Endodermal cell (in vitro differentiated cells): ENCODE results near the gene SNX7. TPM values are rescaled to one million over a fixed set of nuclear protein-coding genes. Genes with fewer than 3 reads are reported as not detected.

Experiments used
- DNase-seq: peaks from one replicate; pipeline ENCODE4 v3.0.0-alpha.2; 2017
- H3K27ac ChIP-seq: 2 replicates; pipeline ENCODE4 v1.5.1; 2013; ENCODE audit warnings: mild to moderate bottlenecking, low read depth, low read length, moderate library complexity
- H3K27me3 ChIP-seq: 2 replicates; pipeline ENCODE4 v1.6.1; 2013; ENCODE audit warnings: mild to moderate bottlenecking, low read length, moderate library complexity; ENCODE audit not compliant: insufficient read depth, control insufficient read depth, poor library complexity, severe bottlenecking
- H3K36me3 ChIP-seq: 2 replicates; pipeline ENCODE4 v1.7.0; 2013; ENCODE audit warnings: mild to moderate bottlenecking, low read length, moderate library complexity; ENCODE audit not compliant: control insufficient read depth, insufficient read depth
- H3K4me1 ChIP-seq: one replicate; pipeline ENCODE4 v1.7.0; 2013; ENCODE audit warnings: low read length; ENCODE audit not compliant: control insufficient read depth, insufficient read depth
- H3K4me3 ChIP-seq: 2 replicates; pipeline ENCODE4 v1.5.1; 2013; ENCODE audit warnings: mild to moderate bottlenecking, low read length, moderate library complexity
- H3K9ac ChIP-seq: 2 replicates; pipeline ENCODE4 v1.6.1; 2013; ENCODE audit warnings: mild to moderate bottlenecking, low read length, moderate library complexity; ENCODE audit not compliant: poor library complexity, severe bottlenecking; ENCODE audit errors: extremely low read depth
- H3K9me3 ChIP-seq: 2 replicates; pipeline ENCODE4 v1.6.1; 2013; ENCODE audit warnings: mild to moderate bottlenecking, low read length, moderate library complexity; ENCODE audit not compliant: control insufficient read depth
- H3K27ac Mint-ChIP-seq: 2 replicates; pipeline ENCODE4 v1.8.0; 2020; ENCODE audit warnings: mixed read lengths
- H3K27me3 Mint-ChIP-seq: 2 replicates; pipeline ENCODE4 v1.8.0; 2021; ENCODE audit warnings: mild to moderate bottlenecking, mixed read lengths; ENCODE audit not compliant: insufficient read depth
- H3K36me3 Mint-ChIP-seq: 2 replicates; pipeline ENCODE4 v1.8.0; 2020; ENCODE audit warnings: low read depth, mixed read lengths
- H3K4me1 Mint-ChIP-seq: 2 replicates; pipeline ENCODE4 v1.8.0; 2020; ENCODE audit warnings: mixed read lengths
- H3K4me3 Mint-ChIP-seq: 2 replicates; pipeline ENCODE4 v1.8.0; 2020; ENCODE audit warnings: mild to moderate bottlenecking, moderate library complexity, mixed read lengths
- H3K9me3 Mint-ChIP-seq: 2 replicates; pipeline ENCODE4 v1.8.0; 2020; ENCODE audit warnings: mild to moderate bottlenecking, mixed read lengths
- CTCF ChIP-seq: fragments of 200-600 bp; sonication (generic); conservative IDR thresholded peaks from 2 replicates; pipeline ENCODE4 v1.5.0; 2021; ENCODE audit warnings: antibody characterized with exemption, mild to moderate bottlenecking
- WGBS, 2 experiments: methylation state at CpG; one replicate each; pipeline versions ENCODE4 v1.1.5 to v1.1.7; 2013; ENCODE audit warnings: missing lambda C conversion rate in 2 of 2, mixed read lengths in 1 of 2; ENCODE audit not compliant: insufficient coverage in 1 of 2, insufficient read length in 1 of 2; 5-methylcytosine and 5-hydroxymethylcytosine counted together
- total RNA-seq, 2 donors: library from RNA; stranded (reverse); fragmentation: NEBNext Ultra II Directional in 1 of 2; extraction: Animal tissue kit (Norgen Biotek cat#: 25700) in 1 of 2; gene quantifications; 2 replicates in 1 of 2; 3 replicates in 1 of 2; pipeline ENCODE4 v1.2.1, GENCODE V29; 2021

Gene SNX7
- total RNA-seq, 2 donors from 2014 or later = 37.5 to 41.5 TPM

- WGBS, 2 experiments = 100% methylated on average over 1 to 2 of the region's 2 CpGs
- Histone ChIP-seq H3K9me3 (no peaks in the 10 kb centered on the region), H3K27me3 (no peaks in the 10 kb centered on the region), H3K4me3 (no peak overlapping the region), H3K27ac (no peak overlapping the region), H3K9ac (no peak overlapping the region), H3K4me1 (no peaks in the 10 kb centered on the region), H3K36me3 (peaks cover 3% of the 10 kb centered on the region)
- no peak for DNase-seq
- no peaks in the 10 kb centered on the region for H3K4me1 Mint-ChIP-seq
- H3K27ac Mint-ChIP-seq = no peak overlapping the region
- no peaks in the 10 kb centered on the region for H3K27me3 Mint-ChIP-seq
- no peak for TF ChIP-seq CTCF
- no peaks in the 10 kb centered on the region for H3K9me3 Mint-ChIP-seq
- peaks cover 6% of the 10 kb centered on the region for H3K36me3 Mint-ChIP-seq
- no peak overlapping the region for H3K4me3 Mint-ChIP-seq
These were observed 44.1 kb downstream of the SNX7 start for GRCh38 chr1:98705591-98705990.

GRCh38 chr1:98706173-98706843 lies 44.8 kb downstream of the SNX7 start:
- H3K9me3 ChIP-seq = no peaks in the 10 kb centered on the region
- no peak for TF ChIP-seq CTCF
- DNase-seq = no peak

GRCh38 chr1:98707556-98707955 lies 46.0 kb downstream of the SNX7 start:
- H3K9ac ChIP-seq = no peak overlapping the region
- no peaks in the 10 kb centered on the region for H3K27me3 ChIP-seq
- no peaks in the 10 kb centered on the region for H3K9me3 Mint-ChIP-seq
- peaks cover 11% of the 10 kb centered on the region for H3K9me3 ChIP-seq
- DNase-seq = no peak
- no peak overlapping the region for H3K27ac Mint-ChIP-seq
- peaks cover 16% of the 10 kb centered on the region for H3K36me3 Mint-ChIP-seq
- no peak overlapping the region for H3K4me3 ChIP-seq
- H3K4me1 ChIP-seq = no peaks in the 10 kb centered on the region
- TF ChIP-seq CTCF = no peak
- peaks cover 12% of the 10 kb centered on the region for H3K36me3 ChIP-seq
- H3K4me1 Mint-ChIP-seq = no peaks in the 10 kb centered on the region
- no peaks in the 10 kb centered on the region for H3K27me3 Mint-ChIP-seq
- no peak overlapping the region for H3K27ac ChIP-seq
- H3K4me3 Mint-ChIP-seq = no peak overlapping the region

More at GRCh38 chr1:98706173-98706843, 44.8 kb downstream of the SNX7 start:
- H3K36me3 Mint-ChIP-seq = peaks cover 4% of the 10 kb centered on the region
- no peak overlapping the region for H3K27ac Mint-ChIP-seq
- H3K4me3 Mint-ChIP-seq = no peak overlapping the region
- WGBS, 2 experiments = 93% methylated on average over 3 to 4 of the region's 4 CpGs
- H3K4me1 Mint-ChIP-seq = no peaks in the 10 kb centered on the region
- H3K4me3 ChIP-seq = no peak overlapping the region
- H3K4me1 ChIP-seq = no peaks in the 10 kb centered on the region
- H3K27me3 ChIP-seq = no peaks in the 10 kb centered on the region
- H3K36me3 ChIP-seq = peaks cover 4% of the 10 kb centered on the region
- H3K9ac ChIP-seq = no peak overlapping the region
- no peak overlapping the region for H3K27ac ChIP-seq
- no peaks in the 10 kb centered on the region for H3K9me3 Mint-ChIP-seq
- no peaks in the 10 kb centered on the region for H3K27me3 Mint-ChIP-seq
